ENCODE measurements around the gene HOXD10.

- TF ChIP-seq POLR2A (IDR thresholded peaks at IDR 0.05; ENCODE audit: low read length) (no peak), GATA1 (IDR thresholded peaks at IDR 0.05; ENCODE audit: low read depth, low read length) (no peak)
Observed at GRCh38 chr2:176096243-176096985, 20.2 kb upstream of the HOXD10 start.

All from erythroblast (primary cell).